22Rv1 (cell line): Measurements from ENCODE around the gene RPGR.

Experiments used
- CTCF ChIP-seq: fragments of 450-650 bp; IDR thresholded peaks from 2 replicates; pipeline ENCODE4 v1.5.1; 2017; ENCODE audit warnings: mild to moderate bottlenecking
- ZFX ChIP-seq: fragments of 450-650 bp; IDR thresholded peaks from 2 replicates; pipeline ENCODE4 v1.6.1; 2017; ENCODE audit warnings: antibody characterized with exemption, borderline replicate concordance

DNA sequence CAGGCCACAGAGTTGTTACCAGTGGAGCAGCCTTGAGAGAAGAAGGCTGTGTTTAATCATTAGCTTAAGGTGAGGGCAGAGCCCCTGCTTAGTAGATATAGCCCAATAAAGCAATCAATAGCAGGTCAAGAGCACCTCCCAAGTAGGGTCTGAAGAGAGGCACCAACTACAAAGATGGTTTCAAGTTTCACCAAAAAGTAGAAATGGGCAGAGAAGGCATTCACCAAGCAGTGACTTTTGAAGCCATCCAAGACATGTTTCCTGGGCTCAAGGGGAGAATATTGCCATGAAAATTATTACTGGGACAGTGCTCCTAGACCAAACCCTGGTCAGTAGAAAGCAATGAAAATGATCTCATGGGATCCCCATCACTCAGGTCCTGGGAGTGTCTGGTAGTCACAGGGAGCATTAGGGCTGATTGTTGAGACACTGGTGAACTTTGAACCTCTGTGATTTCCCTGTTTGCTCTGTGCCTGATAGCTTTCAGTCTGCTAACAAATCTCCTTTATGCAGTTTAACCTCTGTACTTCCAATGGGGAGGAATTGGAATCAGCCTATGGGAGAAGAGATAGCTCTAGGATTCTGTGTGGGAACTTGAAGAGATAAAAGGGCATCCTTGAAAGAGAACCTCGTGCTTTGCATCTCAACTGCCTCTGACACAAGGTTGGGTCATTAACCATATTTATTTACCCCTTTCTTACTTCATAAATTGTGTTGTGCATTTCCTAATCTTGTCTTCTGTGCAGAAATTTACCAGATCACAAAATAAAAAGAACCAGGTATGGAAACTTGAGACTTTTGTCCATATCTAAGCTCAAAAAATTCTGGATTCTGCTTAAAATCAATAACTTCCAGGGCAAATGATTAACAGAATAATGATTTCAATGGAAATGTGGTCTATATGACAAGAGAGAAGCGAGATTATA, 15.8 kb upstream of the RPGR start:
- TF ChIP-seq CTCF (no peak), ZFX (no peak)
